Glutamatergic neuron (in vitro differentiated cells): ENCODE data around the gene NRTN. TPM values are rescaled to one million over a fixed set of nuclear protein-coding genes. Genes with fewer than 3 reads are reported as not detected.
"Not testable (repeated sequence)": the region's sequence is repeated elsewhere in the genome, so short reads cannot be mapped to it uniquely, and the experiment has no call there.

Experiments
- DNase-seq: peaks from one replicate; pipeline ENCODE4 v3.0.0; 2022
- H3K27ac Mint-ChIP-seq: one replicate; pipeline ENCODE4 v1.8.0; 2020; ENCODE audit warnings: mild to moderate bottlenecking, mixed read lengths, inconsistent platforms; ENCODE audit not compliant: unreplicated experiment
- H3K27me3 Mint-ChIP-seq: one replicate; pipeline ENCODE4 v1.8.0; 2020; ENCODE audit warnings: mild to moderate bottlenecking, moderate library complexity, mixed read lengths, inconsistent platforms; ENCODE audit not compliant: unreplicated experiment
- H3K36me3 Mint-ChIP-seq: one replicate; pipeline ENCODE4 v1.8.0; 2020; ENCODE audit warnings: mild to moderate bottlenecking, mixed read lengths, inconsistent platforms; ENCODE audit not compliant: unreplicated experiment
- H3K4me1 Mint-ChIP-seq: one replicate; pipeline ENCODE4 v1.8.0; 2020; ENCODE audit warnings: mild to moderate bottlenecking, low read depth, mixed read lengths, inconsistent platforms; ENCODE audit not compliant: unreplicated experiment
- H3K4me3 Mint-ChIP-seq: one replicate; pipeline ENCODE4 v1.8.0; 2020; ENCODE audit warnings: mild to moderate bottlenecking, mixed read lengths, inconsistent platforms; ENCODE audit not compliant: unreplicated experiment
- H3K9me3 Mint-ChIP-seq: one replicate; pipeline ENCODE4 v1.8.0; 2020; ENCODE audit warnings: mild to moderate bottlenecking, moderate library complexity, mixed read lengths, inconsistent platforms; ENCODE audit not compliant: unreplicated experiment
- total RNA-seq: library from RNA; stranded (reverse); fragmentation: NEBNext Ultra II Directional; extraction: Animal tissue kit (Norgen Biotek cat#: 25700); gene quantifications from one replicate; pipeline ENCODE4 v1.2.1, GENCODE V29; 2021; ENCODE audit not compliant: unreplicated experiment
- TF ChIP-seq, protein P1 (sequence below): fragments of 200-600 bp; sonication (generic); IDR thresholded peaks from one replicate; pipeline ENCODE4 v1.5.0; 2021; ENCODE audit not compliant: partially characterized antibody, unreplicated experiment

The NRTN gene
- total RNA-seq, 1 donor from 2014 or later = 1.2 TPM

DNA sequence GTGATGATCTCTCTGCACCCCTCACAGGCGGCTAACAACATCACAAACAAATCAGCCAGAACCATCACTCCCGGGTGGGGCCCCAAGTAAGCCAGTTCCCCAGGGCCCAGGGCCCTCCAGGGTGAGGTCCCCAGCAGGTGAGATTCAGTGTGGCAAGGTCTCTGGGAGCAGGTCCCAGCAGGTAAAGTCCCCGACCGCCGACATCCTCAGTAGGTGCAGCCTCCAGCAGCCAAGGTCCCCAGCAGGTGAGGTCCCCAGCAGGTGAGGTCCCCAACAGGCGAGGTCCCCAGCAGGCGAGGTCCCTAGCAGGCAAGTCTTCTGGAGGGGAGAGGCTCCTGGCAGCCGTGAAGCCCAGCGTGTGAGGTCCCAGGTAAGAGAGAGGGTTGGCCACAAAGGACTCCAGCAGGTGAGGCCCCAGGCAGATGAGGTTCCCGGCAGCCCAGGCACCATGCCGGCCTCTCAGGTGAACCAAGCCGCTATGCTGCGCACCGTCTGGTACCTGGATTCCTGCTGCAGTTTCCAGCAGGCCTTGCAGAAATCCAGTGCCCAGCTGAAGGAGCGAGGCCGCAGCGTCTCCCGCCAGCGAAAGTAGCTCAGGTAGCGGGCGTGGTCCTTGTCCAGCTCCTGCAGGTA, 38.5 kb downstream of the NRTN start:
- Mint-ChIP-seq H3K36me3 (no peaks in the 10 kb centered on the region), H3K9me3 (no peaks in the 10 kb centered on the region), H3K4me1 (no peaks in the 10 kb centered on the region), H3K27me3 (no peaks in the 10 kb centered on the region), H3K4me3 (no peak overlapping the region), H3K27ac (no peak overlapping the region)
- DNase-seq = no peak
- TF ChIP-seq, protein P1, sequence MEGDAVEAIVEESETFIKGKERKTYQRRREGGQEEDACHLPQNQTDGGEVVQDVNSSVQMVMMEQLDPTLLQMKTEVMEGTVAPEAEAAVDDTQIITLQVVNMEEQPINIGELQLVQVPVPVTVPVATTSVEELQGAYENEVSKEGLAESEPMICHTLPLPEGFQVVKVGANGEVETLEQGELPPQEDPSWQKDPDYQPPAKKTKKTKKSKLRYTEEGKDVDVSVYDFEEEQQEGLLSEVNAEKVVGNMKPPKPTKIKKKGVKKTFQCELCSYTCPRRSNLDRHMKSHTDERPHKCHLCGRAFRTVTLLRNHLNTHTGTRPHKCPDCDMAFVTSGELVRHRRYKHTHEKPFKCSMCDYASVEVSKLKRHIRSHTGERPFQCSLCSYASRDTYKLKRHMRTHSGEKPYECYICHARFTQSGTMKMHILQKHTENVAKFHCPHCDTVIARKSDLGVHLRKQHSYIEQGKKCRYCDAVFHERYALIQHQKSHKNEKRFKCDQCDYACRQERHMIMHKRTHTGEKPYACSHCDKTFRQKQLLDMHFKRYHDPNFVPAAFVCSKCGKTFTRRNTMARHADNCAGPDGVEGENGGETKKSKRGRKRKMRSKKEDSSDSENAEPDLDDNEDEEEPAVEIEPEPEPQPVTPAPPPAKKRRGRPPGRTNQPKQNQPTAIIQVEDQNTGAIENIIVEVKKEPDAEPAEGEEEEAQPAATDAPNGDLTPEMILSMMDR = no peak

DNA sequence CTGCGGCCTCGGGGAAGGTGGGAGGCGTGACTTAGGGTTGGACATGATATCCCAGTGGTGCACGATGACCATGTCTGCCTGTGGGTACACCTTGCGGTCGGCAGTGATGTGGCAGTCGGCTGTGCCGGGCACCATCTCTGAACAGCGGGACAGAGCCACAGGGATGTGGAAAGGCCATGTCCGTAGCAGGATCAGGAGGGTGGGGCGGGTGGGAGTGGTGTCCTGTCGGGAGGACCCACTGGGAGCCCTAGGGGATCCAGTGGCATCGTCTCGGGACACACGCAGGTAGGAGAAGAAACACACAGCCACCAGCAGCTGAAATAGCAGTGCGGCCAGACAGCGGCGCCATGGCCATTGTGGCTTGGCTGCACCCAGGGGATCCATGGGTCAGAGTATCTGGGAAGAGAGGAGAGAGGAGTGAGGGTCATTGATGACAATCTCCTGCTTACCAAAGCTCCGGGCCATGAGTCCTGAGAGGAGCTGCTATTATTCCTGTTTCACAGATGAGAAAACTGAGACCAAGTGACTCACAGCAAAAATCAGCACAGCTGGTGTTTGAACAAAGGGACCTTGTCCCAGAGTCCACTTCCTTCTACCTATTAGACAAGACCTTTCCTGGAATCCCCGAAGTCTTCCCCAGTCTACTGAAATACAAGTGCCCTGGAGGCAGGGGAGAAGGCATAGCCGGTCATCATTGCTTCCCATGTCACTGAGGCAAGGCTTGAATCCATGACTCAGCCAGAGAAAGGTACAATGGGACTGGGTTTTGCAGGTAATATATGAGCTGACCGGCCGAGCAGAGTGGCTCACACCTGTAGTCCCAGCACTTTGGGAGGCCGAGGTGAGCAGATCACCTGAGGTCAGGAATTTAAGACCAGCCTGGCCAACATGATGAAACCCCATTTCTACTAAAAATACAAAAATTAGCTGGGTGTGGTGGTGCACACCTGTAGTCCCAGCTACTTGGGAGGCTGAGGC, 39.9 kb downstream of the NRTN start:
- Mint-ChIP-seq H3K27ac (no peak overlapping the region), H3K36me3 (no peaks in the 10 kb centered on the region), H3K4me1 (no peaks in the 10 kb centered on the region), H3K27me3 (no peaks in the 10 kb centered on the region), H3K9me3 (no peaks in the 10 kb centered on the region), H3K4me3 (no peak overlapping the region)
- TF ChIP-seq, protein P1 = no peak
- DNase-seq = no peak

DNA sequence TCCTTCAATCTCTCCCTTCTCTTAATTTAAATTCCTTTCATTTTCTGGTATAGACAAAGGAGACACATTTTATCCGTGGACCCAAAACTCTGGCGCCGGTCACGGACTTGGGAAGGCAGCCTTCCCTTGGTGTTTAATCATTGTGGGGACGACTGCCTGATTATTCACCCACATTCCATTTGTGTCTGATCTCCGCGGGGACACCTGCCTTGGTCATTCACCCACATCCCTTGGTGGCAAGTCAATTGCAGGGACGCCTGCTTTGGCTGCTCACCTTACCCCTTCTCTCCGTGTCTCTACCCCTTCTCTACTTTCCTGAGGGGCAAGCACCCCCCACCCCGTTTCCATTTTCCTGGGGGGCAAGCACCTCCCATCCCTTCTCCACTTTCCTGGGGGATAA, 43.0 kb downstream of the NRTN start:
- not testable (repeated sequence) for H3K36me3 Mint-ChIP-seq, H3K4me1 Mint-ChIP-seq, H3K9me3 Mint-ChIP-seq, H3K4me3 Mint-ChIP-seq, H3K27ac Mint-ChIP-seq, DNase-seq, H3K27me3 Mint-ChIP-seq

DNA sequence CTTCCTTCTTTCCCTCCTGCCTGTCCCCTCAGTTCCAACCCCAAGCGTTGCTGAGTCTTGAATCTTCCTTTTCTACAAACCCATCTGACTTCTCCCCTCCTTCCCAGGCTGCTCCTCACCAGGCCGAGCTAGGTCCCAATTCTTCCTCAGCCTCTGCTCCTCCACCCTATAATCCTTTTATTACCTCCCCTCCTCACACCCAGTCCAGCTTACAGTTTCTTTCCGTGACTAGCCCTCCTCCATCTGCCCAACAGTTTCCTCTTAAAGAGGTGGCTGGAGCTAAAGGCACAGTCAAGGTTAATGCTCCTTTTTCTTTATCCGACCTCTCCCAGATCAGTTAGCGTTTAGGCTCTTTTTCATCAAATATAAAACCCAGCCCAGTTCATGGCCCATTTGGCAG, 43.8 kb downstream of the NRTN start:
- not testable (repeated sequence) for DNase-seq, H3K27ac Mint-ChIP-seq, H3K9me3 Mint-ChIP-seq, H3K27me3 Mint-ChIP-seq, H3K4me3 Mint-ChIP-seq, H3K4me1 Mint-ChIP-seq, H3K36me3 Mint-ChIP-seq

DNA sequence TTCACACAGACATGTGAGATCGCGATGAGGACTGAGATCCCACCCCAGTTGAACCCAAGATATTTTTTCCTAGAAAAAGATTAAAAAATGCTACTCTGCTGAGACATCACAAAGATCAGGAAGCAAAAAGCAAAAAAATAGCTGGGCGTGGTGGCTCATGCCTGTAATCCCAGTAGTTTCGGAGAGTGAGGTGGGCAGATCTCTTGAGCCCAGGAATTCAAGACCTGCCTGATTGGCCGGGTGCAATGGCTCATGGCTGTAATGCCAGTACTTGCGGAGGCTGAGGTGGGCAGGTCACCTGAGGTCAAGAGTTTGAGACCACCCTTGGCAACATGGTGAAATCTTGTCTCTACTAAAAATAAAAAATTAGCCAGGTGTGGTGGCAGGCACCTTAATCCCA, 45.3 kb downstream of the NRTN start:
- no peak overlapping the region for H3K4me3 Mint-ChIP-seq
- H3K27me3 Mint-ChIP-seq = no peaks in the 10 kb centered on the region
- no peak overlapping the region for H3K27ac Mint-ChIP-seq
- peaks cover 3% of the 10 kb centered on the region for H3K4me1 Mint-ChIP-seq
- H3K9me3 Mint-ChIP-seq = no peaks in the 10 kb centered on the region
- TF ChIP-seq, protein P1 = no peak
- H3K36me3 Mint-ChIP-seq = no peaks in the 10 kb centered on the region
- DNase-seq = no peak
